ENCODE results near the gene PAFAH1B2. TPM values are rescaled to one million over a fixed set of nuclear protein-coding genes. Genes with fewer than 3 reads are reported as not detected.

Gene PAFAH1B2
- total and polyA plus RNA-seq, 10 of the 15 experiments (the other 5 are each of a cell fraction or from before 2014, with no cell fraction given): 17.6 to 64.8 (median 47.6) TPM

- CTCF ChIA-PET: interaction anchor here (0.8 to 10.3 kb wide), 27 partner anchors 7 to 449 kb away, joined by 3 to 422 read pairs (median 7); partner anchors contain the start of genes CEP164, PAFAH1B2, PCSK7 and RNF214
- RAD21 ChIA-PET (ENCODE audit: unreplicated experiment): interaction anchor here (0.9 to 6.9 kb wide), 10 partner anchors 10 to 633 kb away, joined by 3 to 159 read pairs (median 5); partner anchors contain the start of genes CEP164, PAFAH1B2, PCSK7 and RNF214
- Histone ChIP-seq H2AFZ (ENCODE audit: control insufficient read depth, low read depth, low read length) (no peak overlapping the region), H3K4me2 (ENCODE audit: control insufficient read depth, insufficient read depth) (no peak overlapping the region), H3K27me3 (replicated peaks in 1 of 2; ENCODE audit: control insufficient read depth in 2 of 2, insufficient read depth in 2 of 2, low read length in 1 of 2) (no peaks in the 10 kb centered on the region), H3K4me1 (ENCODE audit: control insufficient read depth, insufficient read depth, low read length) (peaks cover 32% of the 10 kb centered on the region), H4K20me1 (ENCODE audit: control insufficient read depth, insufficient read depth) (no peaks in the 10 kb centered on the region), H3K9ac (ENCODE audit: control insufficient read depth, insufficient read depth, low read length) (no peak overlapping the region), H3K79me2 (ENCODE audit: control insufficient read depth, insufficient read depth, low read length) (peaks cover 8% of the 10 kb centered on the region), H3K9me3 (replicated peaks; ENCODE audit: control insufficient read depth, insufficient read depth, low read length) (no peaks in the 10 kb centered on the region), H3K36me3 (ENCODE audit: control insufficient read depth in 2 of 2, insufficient read depth in 2 of 2, low read length in 1 of 2) (peaks cover 2 to 8% of the 10 kb centered on the region in 2 experiments; a peak in 3 of 4 replicates), H3K4me3 (no peak overlapping the region), H3K27ac (ENCODE audit: control insufficient read depth, insufficient read depth) (no peak overlapping the region)
- whole genome bisulfite sequencing (ENCODE audit: insufficient coverage, insufficient replicate concordance, low lambda C conversion rate, missing lambda C conversion rate): 92% methylated on average over 13 of the region's 22 CpGs
- no TSS peak for BruUV-seq (replicated peaks)
- intact Hi-C loops (cut with micrococcal nuclease; ENCODE audit: unreplicated experiment): loop anchor here (1.0 kb wide), 1 partner anchor 44 kb away; no protein-coding TSS in a partner anchor
- ATAC-seq (no peak), FAIRE-seq (no peak), DNase-seq (ENCODE audit: low read depth, low spot score) (no peak)
- no peak for TF ChIP-seq MTA2 (IDR thresholded peaks at IDR 0.05; ENCODE audit: low read depth)
- TF ChIP-seq CBX3 (IDR thresholded peaks at IDR 0.05; ENCODE audit: borderline replicate concordance, low read depth): no peak
- TF ChIP-seq ELK1 (IDR thresholded peaks at IDR 0.05; ENCODE audit: low read depth, low read length): no peak
- no peak for TF ChIP-seq EED (IDR thresholded peaks at IDR 0.05; ENCODE audit: low read depth)
- no peak for TF ChIP-seq NR2C2 (IDR thresholded peaks at IDR 0.05; ENCODE audit: borderline replicate concordance, control insufficient read depth, insufficient read length, low read depth)
- no peak for TF ChIP-seq SMAD1 (IDR thresholded peaks at IDR 0.05; ENCODE audit: low read depth, partially characterized antibody)
- no peak for TF ChIP-seq FOS (IDR thresholded peaks at IDR 0.05; ENCODE audit: borderline replicate concordance, extremely low read depth, insufficient read length)
- no peak for TF ChIP-seq RBBP5 (conservative IDR thresholded peaks at IDR 0.05)
- no peak for TF ChIP-seq MYB (IDR thresholded peaks at IDR 0.05; ENCODE audit: borderline replicate concordance, low read depth, low read length)
- no peak for TF ChIP-seq SMC3 (IDR thresholded peaks at IDR 0.05; ENCODE audit: borderline replicate concordance, low read length)
- TF ChIP-seq KAT2A (conservative IDR thresholded peaks at IDR 0.05; ENCODE audit: control insufficient read depth, low read depth, low read length): no peak
- no peak for TF ChIP-seq PAX5 (IDR thresholded peaks at IDR 0.05; ENCODE audit: borderline replicate concordance, low read depth, low read length)
- TF ChIP-seq E4F1 (IDR thresholded peaks at IDR 0.05; ENCODE audit: borderline replicate concordance, partially characterized antibody): no peak
- POLR2A ChIA-PET: interaction anchor here (0.5 to 5.5 kb wide), 5 partner anchors 10 to 49 kb away, joined by 4 to 51 read pairs (median 6); partner anchors contain the start of genes PCSK7 and RNF214
- SMC1A ChIA-PET (ENCODE audit: uncharacterized antibody, unreplicated experiment): interaction anchor here (1.6 to 6.9 kb wide), 5 partner anchors 12 to 82 kb away, joined by 5 to 187 read pairs (median 15); partner anchors contain the start of genes PAFAH1B2, PCSK7 and RNF214
- in situ Hi-C loops (cut with MboI): no loop called here
Observed at GRCh38 chr11:117181586-117182550, 37.8 kb downstream of the PAFAH1B2 start.
